AG04449 (cell line): Measurements from ENCODE around the gene C1orf94.
"Not testable (repeated sequence)": the region's sequence is repeated elsewhere in the genome, so short reads cannot be mapped to it uniquely, and the experiment has no call there.

ENCODE experiments used
- CTCF ChIA-PET: fragments of 350-600 bp; formaldehyde crosslinking; extraction: SDS; loops from one replicate; lab custom pipeline; 2021; ENCODE audit warnings: antibody characterized with exemption; lab: Yijun Ruan, JAX
- POLR2A ChIA-PET: fragments of 400-600, 350-600 bp; formaldehyde crosslinking; extraction: SDS; loops from one replicate; lab custom pipeline; 2020; ENCODE audit warnings: antibody characterized with exemption, inconsistent platforms; lab: Yijun Ruan, JAX
- DNase-seq: peaks from one replicate; pipeline ENCODE4 v3.0.0-alpha.2; 2010; ENCODE audit warnings: low read depth, low spot score
- H3K4me3 ChIP-seq: 2 replicates; pipeline ENCODE4 v1.5.1; 2011; ENCODE audit warnings: low read depth, mild to moderate bottlenecking, control low read depth, low read length
- TF ChIP-seq, protein P1 (sequence below): IDR thresholded peaks from one replicate; pipeline ENCODE4 v1.5.1; 2011; ENCODE audit warnings: mild to moderate bottlenecking, moderate library complexity, low read length, control low read depth, inconsistent platforms; ENCODE audit not compliant: insufficient read depth; ENCODE audit errors: missing control alignments

The C1orf94 gene

DNA sequence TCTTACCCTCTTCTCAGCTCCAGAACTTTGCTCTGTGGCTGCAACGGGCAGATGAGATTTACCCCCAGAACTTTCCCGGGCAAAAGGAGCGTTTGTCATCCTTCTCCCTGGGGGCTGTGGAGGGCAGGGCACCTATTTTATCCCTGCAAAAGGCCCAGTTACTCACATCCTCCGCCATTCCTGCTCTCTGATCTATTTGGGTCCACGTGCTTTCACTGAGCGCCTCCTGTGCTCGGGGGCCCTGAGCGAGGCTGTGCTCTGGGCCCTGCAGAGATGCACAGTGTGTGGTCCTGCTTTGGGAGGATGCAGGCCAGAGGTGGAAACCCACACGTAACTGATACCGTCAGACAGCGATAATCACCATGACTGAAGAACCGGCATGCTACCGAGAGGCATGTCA is 9.3 kb upstream of the C1orf94 start:
- ChIA-PET CTCF (no interaction called here), POLR2A (no interaction called here)
- H3K4me3 ChIP-seq: no peak overlapping the region
- DNase-seq: no peak
- TF ChIP-seq, protein P1, sequence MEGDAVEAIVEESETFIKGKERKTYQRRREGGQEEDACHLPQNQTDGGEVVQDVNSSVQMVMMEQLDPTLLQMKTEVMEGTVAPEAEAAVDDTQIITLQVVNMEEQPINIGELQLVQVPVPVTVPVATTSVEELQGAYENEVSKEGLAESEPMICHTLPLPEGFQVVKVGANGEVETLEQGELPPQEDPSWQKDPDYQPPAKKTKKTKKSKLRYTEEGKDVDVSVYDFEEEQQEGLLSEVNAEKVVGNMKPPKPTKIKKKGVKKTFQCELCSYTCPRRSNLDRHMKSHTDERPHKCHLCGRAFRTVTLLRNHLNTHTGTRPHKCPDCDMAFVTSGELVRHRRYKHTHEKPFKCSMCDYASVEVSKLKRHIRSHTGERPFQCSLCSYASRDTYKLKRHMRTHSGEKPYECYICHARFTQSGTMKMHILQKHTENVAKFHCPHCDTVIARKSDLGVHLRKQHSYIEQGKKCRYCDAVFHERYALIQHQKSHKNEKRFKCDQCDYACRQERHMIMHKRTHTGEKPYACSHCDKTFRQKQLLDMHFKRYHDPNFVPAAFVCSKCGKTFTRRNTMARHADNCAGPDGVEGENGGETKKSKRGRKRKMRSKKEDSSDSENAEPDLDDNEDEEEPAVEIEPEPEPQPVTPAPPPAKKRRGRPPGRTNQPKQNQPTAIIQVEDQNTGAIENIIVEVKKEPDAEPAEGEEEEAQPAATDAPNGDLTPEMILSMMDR: no peak

DNA sequence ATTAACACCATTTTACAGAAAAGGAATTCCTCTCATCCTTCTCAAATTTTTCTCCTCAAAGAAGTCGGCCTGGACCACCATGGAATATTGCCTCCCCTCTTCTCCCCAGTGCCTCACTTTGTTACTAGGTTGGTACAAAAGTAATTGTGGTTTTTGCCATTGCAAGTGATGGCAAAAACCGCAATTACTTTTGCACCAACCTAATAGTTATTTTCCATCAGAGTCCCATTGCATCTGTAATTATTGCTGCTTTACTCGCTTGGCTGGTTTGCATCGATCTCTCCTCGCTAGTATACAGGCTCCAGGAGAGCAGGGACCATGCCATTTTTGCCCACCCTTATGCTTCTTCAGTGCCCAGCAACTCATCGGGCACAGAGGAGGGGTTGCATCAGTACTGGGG is 963 bp upstream of the C1orf94 start:
- H3K4me3 ChIP-seq: no peak overlapping the region
- DNase-seq: no peak
- ChIA-PET CTCF (interaction anchor here (0.6 to 1.6 kb wide), 3 partner anchors 12 to 443 kb away, joined by 3 to 4 read pairs (median 3); no protein-coding TSS in a partner anchor), POLR2A (no interaction called here)
- TF ChIP-seq, protein P1: no peak

DNA sequence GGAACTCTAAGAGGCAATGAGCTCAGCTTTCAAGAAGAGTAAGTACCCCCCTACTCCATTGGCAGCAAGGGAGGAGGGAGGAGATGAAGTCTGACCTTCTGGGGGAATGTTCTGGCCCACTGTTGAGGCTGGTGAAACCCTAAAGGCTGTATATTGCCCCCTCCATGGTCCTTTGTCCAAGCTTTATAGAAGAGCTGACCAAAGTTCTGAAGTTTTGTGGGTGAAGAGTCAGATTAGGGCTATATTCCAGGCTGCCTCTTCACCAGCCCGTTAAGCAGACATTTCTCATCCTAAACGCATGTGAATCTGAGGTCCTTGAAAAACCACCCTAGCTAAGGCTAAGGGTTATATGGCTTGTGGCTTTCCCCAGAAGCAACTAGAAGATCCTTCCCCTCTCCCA is 1.4 kb downstream of the C1orf94 start:
- ChIA-PET CTCF (interaction anchor here (0.9 kb wide), 1 partner anchor 547 kb away, joined by 3 read pairs; no protein-coding TSS in a partner anchor), POLR2A (no interaction called here)
- TF ChIP-seq, protein P1: no peak
- DNase-seq: no peak
- H3K4me3 ChIP-seq: no peak overlapping the region

DNA sequence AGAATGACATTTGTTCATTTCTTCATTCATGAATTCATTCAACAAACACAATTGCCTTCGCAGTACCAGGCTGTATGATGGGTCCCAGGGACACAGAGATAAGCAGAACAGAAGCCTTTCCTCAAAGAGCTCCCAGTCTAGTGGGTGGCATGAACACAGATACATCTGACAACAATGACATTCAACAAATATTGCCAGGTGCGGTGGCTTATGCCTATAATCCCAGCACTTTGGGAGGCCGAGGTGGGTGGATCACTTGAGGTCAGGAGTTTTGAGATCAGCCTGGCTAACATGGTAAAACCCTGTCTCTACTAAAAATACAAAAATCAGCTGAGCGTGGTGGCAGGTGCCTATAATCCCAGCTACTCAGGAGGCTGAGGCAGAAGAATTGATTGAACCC is 6.7 kb downstream of the C1orf94 start:
- DNase-seq, POLR2A ChIA-PET, H3K4me3 ChIP-seq, CTCF ChIA-PET: not testable (repeated sequence)

DNA sequence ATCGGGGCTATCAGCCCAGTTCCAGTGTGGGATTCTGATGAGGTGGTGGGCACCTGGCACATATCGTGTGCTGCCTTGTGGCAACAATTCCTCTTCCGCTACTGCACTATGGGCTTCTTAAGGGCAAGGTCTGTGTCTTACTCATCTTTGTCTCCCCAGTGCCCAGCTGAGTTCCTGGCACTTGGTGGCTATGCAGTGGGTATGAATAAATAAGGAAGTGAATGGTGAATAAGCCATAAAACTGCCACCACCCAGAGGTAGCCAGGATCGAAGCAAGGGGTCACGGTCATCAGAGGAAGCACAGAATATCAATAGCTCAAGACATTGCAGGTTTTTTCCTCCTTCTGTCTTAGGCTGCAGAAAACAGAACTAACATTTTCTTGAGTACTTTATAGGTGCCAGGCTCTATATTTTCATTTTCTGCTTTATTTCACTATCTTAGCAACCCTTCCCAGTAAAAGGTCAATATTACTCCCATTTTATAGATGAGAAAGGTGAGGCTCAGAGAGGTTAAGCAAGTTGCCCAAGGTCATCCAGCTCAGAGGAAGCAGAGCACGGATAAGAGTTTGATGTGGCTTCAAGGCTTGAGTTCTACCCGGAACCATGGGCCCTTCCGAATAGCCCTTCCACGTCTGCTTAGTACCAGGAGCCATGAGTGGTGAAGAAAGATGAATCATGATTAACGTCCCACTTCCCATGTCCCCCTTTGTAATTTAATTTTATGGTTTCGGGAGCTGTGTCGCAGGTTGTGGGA is 10.2 kb downstream of the C1orf94 start:
- ChIA-PET POLR2A (no interaction called here), CTCF (no interaction called here)
- TF ChIP-seq, protein P1: no peak
- DNase-seq: no peak
- no peak overlapping the region for H3K4me3 ChIP-seq

DNA sequence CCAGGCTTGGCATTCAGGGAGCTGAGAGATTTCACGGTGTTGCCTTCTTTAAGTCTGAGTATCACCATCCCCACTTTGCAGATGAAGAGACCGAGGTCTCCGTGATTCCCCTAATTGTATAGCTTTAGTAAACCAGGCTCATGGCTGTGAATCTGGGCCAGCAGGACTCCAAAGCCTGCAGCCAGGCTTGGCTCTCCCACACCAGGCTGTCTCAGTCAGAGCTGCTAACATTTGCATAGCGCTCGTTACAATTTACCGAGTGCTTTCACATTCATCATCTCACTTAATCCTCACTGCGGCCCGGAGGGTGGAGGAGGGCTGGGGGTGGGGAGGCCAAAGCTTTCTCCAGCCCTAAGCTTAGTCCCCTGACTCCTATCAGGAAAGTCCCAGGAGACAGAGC is 11.7 kb downstream of the C1orf94 start:
- H3K4me3 ChIP-seq: no peak overlapping the region
- TF ChIP-seq, protein P1: no peak
- ChIA-PET POLR2A (no interaction called here), CTCF (no interaction called here)
- no peak for DNase-seq

DNA sequence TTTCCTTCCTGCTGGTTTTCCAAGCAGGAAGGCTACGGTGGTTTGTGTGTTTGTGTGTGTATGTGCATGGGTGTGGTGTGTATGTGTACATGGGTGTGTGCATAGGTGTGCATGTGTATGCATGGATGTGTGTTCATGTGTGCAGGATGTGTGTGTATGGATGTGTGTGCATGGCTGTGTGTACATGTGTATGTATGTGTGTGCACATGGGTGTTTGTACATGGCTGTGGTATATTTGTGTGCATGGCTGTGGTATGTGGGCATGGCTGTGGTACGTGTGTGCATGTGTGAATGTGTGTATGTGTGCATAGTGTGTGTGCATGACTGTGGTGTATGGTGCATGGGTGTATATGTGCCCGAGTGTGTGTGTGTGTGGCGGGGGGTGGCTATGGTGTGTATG is 12.3 kb downstream of the C1orf94 start:
- DNase-seq: no peak
- CTCF ChIA-PET: no interaction called here
- POLR2A ChIA-PET: no interaction called here
- H3K4me3 ChIP-seq: no peak overlapping the region
- TF ChIP-seq, protein P1: no peak
